HAP-1 (cell line): ENCODE measurements around the gene CRABP1.

Source experiments
- DNase-seq, 2 experiments: peaks; one replicate each; pipeline ENCODE4 v3.0.0-alpha.2; 2016 to 2020; ENCODE audit warnings: low spot score in 2 of 2
- H3K27me3 ChIP-seq: fragments of 250-450 bp; sonication (Bioruptor Pico); 2 replicates; pipeline ENCODE4 v1.5.1; 2020; ENCODE audit warnings: low read depth, mild to moderate bottlenecking, moderate library complexity
- H3K36me3 ChIP-seq: fragments of 250-450 bp; sonication (Bioruptor Pico); replicated peaks from 2 replicates; pipeline ENCODE4 v1.5.1; 2020; ENCODE audit warnings: mild to moderate bottlenecking
- H3K4me1 ChIP-seq: fragments of 250-450 bp; sonication (Bioruptor Pico); 2 replicates; pipeline ENCODE4 v1.5.1; 2020; ENCODE audit warnings: mild to moderate bottlenecking
- H3K4me3 ChIP-seq: fragments of 250-450 bp; sonication (Bioruptor Pico); 2 replicates; pipeline ENCODE4 v1.5.1; 2020; ENCODE audit warnings: mild to moderate bottlenecking, moderate library complexity
- H3K9me3 ChIP-seq: fragments of 250-450 bp; sonication (Bioruptor Pico); 2 replicates; pipeline ENCODE4 v1.5.1; 2020; ENCODE audit warnings: mild to moderate bottlenecking, moderate library complexity
- in situ Hi-C: fragments of 300-500 bp; cut with MboI; formaldehyde crosslinking; loops from 3 replicates; pipeline ENCODE4 v1.14.3; 2020; ENCODE audit warnings: low sequenced_read_pairs, inconsistent platforms, mixed read lengths

CRABP1 gene

DNA sequence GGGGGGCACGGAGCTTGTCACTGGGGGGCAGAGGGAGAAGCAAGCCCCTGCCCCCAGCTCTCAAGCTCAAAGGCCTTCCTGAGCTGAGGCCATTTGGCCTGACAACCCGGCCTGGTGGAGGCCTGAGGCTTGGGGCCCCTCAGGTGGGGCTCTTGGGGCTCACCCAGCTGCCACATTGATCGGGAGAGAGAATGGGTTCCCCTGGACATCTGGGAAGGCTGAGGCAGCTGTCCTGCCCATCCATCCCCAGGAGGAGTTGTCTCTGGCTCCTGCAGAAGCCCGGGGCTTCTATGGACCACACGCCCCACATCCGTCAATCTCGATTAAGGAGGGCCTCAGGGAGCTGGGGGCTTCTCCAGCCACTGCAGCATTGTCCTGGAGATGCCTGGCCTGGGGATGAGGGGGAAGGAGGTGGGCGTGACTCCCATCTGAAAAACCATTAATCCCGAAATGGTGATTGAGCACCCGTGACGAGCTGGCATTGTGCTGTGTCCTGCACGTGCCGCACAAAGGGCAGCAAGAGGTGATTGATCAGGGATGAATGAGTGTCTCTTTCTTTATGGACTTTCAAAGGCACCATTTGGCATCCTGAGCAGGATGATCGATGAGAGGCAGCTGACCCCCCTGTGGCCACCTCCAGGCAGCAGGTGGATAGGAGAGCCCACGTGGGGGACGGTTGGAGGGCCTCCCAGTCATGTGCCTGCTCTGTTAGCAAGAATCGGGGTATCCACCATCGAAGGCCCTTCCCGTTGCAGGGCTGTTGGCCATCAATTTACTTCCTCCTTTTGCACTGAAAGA, 17.2 kb upstream of the CRABP1 start:
- Histone ChIP-seq H3K27me3 (no peaks in the 10 kb centered on the region), H3K36me3 (no peaks in the 10 kb centered on the region), H3K4me1 (no peaks in the 10 kb centered on the region), H3K9me3 (no peaks in the 10 kb centered on the region), H3K4me3 (no peak overlapping the region)
- in situ Hi-C loops: no loop called here
- DNase-seq: no peak

DNA sequence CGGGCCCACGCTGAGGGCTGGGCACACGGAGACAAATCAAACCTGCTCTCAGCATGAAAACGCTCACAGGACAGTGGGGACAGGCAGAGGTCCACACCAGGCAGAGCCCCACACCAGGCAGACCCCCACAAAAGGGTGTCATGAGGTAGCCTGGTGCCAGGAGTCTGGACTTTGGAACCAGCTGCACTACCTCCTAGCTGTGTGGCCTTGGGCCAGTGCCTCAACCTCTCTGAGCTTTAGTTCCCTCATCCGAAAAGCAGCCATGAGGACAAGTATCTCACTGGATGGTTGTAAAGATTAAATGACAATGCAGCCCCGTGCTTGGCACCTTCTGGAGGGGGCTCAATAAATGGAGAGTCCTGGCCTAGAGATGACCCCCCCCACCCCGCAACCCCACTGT, 16.5 kb upstream of the CRABP1 start:
- Histone ChIP-seq H3K4me3 (no peak overlapping the region), H3K9me3 (no peaks in the 10 kb centered on the region), H3K36me3 (no peaks in the 10 kb centered on the region), H3K27me3 (no peaks in the 10 kb centered on the region), H3K4me1 (no peaks in the 10 kb centered on the region)
- no peak for DNase-seq
- in situ Hi-C loops: no loop called here

DNA sequence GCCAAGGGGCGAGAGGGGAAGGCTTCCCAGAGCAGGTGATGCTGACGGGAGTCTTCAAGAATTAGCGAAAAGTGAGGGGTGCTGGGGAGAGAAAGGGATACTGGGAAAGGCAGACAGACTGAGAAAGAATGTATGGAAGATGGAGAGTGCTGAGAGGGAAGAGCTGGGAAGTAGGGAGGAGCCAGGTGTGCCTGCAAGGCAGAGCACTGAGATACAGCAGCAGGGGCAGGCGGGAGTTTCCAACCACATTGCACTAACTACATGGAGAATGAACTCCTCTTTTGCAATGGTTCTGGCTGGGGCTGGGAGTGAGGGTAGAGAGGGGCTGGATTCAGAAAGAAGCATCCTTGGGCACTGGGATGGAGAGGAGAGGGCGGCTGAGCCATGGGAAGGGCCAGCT, 16.0 kb upstream of the CRABP1 start:
- H3K36me3 ChIP-seq: no peaks in the 10 kb centered on the region
- no peaks in the 10 kb centered on the region for H3K9me3 ChIP-seq
- no peak for DNase-seq
- H3K27me3 ChIP-seq: no peaks in the 10 kb centered on the region; the same call in 1 of the 2 replicates
- H3K4me1 ChIP-seq: no peaks in the 10 kb centered on the region
- no peak overlapping the region for H3K4me3 ChIP-seq
- in situ Hi-C loops: no loop called here

DNA sequence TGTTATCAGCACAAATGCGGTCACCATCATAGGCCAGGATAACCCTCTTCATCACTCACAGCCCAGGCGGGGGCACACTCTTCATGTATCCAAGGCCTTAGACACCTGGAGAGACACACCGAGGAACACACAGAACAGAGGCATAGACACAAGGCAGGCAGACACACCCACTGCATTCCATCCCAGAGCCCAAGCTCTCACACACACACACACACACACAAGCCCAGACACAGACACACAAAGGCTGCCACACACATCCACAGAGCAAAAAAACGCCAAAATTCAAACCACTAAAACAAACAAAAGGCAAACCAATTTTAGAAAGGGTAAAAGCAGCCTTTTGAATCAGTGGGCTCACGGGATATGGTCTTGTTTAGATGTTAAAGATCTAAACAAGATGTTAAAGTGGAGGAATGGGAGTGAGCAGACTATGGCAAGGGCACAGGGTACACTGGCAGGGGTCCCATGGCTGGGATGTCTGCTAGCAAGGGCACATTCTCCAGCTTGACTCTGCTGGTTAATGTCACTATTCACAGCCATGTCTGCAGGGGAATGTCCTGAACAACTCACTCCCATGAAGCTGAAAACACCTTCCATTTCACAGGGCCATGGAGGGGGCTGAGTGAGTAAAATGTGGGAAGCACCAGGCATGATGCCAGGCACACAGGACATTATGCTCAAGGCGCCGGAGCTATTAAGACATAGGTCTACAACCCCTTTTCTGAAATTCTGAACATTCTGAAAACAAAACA, 14.9 kb upstream of the CRABP1 start:
- H3K4me3 ChIP-seq: no peak overlapping the region
- in situ Hi-C loops: no loop called here
- H3K36me3 ChIP-seq: no peaks in the 10 kb centered on the region
- no peaks in the 10 kb centered on the region; the same call in 1 of the 2 replicates for H3K27me3 ChIP-seq
- H3K9me3 ChIP-seq: no peaks in the 10 kb centered on the region
- no peaks in the 10 kb centered on the region for H3K4me1 ChIP-seq
- no peak for DNase-seq

DNA sequence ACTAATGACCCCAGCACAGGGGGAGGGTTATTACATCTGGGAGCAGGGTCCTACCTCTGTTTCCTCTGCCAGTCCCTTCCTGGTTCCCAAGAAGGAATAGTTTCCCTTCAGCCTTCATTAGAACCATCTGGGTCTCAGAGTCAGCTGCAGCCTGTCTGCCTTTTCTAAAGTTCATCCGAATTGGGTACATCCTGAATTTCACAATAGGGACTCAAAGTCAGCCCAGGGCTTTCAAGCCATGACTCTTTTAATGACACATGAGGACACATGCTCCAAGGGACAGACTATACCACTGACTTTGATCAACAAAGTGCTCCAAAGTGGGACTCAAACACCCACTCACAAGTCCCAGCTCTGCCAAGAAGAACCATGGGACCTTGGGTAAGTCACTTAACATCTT, 12.7 kb upstream of the CRABP1 start:
- in situ Hi-C loops: no loop called here

DNA sequence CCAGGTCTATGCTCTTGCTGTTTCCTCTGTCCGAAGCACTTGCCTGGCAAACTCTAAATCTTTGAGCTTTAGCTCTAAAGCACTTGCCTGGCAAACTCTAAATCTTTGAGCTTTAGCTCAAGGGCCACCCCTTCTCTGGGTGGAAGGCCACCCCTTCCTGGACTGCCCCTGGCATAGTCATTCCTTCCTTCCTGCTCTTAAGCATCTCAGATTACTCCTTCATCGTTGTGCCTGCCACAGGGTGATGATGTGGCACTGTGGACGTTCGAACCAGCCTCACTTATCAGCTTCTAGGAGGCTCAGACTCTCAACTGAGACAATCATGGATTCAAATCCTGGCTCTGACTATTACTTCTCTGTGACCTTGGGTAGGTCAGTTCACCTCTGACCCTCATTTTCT, 10.5 kb upstream of the CRABP1 start:
- Histone ChIP-seq H3K4me3 (no peak overlapping the region), H3K4me1 (no peaks in the 10 kb centered on the region), H3K9me3 (no peaks in the 10 kb centered on the region), H3K36me3 (no peaks in the 10 kb centered on the region), H3K27me3 (peaks cover 11% of the 10 kb centered on the region)
- in situ Hi-C loops: no loop called here
- DNase-seq: no peak

More for the DNA sequence above, 12.7 kb upstream of the CRABP1 start:
- Histone ChIP-seq H3K4me1 (no peaks in the 10 kb centered on the region), H3K9me3 (no peaks in the 10 kb centered on the region), H3K36me3 (no peaks in the 10 kb centered on the region), H3K27me3 (no peaks in the 10 kb centered on the region; the same call in 1 of the 2 replicates), H3K4me3 (no peak overlapping the region)
- no peak for DNase-seq

DNA sequence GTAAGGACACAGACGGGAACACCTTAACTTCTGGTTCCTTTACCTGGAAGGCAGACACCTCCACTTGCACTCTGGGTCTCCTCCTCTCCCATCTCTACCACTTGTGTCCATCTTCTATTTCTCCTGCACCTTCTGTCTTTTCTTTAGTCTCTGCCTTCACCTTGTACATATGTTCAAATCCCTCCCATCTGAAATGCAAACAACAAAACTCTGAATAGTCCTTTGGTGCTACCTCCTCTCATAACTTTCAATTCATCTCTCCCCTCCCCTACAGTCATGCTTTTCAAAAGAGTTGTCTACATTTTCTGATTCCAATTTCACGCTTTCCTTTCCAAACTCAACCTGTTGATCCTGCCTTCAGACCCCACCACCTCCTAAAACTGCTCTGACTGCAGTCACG, 5.3 kb upstream of the CRABP1 start:
- peaks cover 60% of the 10 kb centered on the region for H3K27me3 ChIP-seq
- DNase-seq: no peak
- no peaks in the 10 kb centered on the region for H3K9me3 ChIP-seq
- H3K36me3 ChIP-seq: no peaks in the 10 kb centered on the region
- no peak overlapping the region for H3K4me3 ChIP-seq
- in situ Hi-C loops: no loop called here
- H3K4me1 ChIP-seq: no peaks in the 10 kb centered on the region

DNA sequence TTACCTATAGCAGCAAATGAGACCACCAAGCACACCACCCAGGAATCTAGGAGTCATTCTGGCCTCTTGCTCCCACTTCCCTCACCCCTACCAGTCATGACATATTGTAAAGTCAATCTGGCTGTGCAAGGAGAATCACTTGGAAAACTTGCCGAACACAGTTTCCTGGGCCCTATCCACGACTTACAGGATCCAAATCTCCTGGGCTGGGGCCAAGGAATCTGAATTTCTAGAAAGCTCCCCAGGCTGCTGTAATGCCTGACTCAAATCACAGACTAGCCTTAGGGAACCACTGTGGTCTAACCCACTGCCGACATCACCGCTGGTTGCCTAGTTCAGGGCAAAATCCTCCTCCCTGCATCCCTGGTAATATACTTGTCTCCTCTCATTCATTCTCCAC, 4.2 kb upstream of the CRABP1 start:
- in situ Hi-C loops: no loop called here
- Histone ChIP-seq H3K36me3 (no peaks in the 10 kb centered on the region), H3K9me3 (no peaks in the 10 kb centered on the region), H3K27me3 (peaks cover 71% of the 10 kb centered on the region), H3K4me1 (no peaks in the 10 kb centered on the region), H3K4me3 (no peak overlapping the region)
- DNase-seq: no peak

DNA sequence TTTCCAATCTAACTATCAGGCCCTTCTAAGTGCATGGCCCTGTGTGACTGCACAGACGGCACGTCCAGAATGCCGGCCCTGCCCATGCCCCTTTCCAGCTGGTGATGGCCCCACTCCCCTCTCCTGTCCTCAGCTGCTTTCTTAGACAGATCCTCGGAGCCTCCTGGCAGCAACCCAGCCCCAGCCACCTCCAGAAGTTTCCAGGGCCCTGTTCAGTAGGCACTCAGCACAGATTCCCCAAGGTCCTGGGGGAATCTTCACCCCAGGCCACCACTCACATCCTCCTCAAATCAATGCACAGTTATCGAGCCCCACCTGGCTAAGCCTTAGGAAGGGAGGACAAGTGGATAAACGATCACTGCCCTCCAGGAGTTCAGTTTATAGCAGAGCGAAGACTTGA, 1.4 kb upstream of the CRABP1 start:
- in situ Hi-C loops: no loop called here

DNA sequence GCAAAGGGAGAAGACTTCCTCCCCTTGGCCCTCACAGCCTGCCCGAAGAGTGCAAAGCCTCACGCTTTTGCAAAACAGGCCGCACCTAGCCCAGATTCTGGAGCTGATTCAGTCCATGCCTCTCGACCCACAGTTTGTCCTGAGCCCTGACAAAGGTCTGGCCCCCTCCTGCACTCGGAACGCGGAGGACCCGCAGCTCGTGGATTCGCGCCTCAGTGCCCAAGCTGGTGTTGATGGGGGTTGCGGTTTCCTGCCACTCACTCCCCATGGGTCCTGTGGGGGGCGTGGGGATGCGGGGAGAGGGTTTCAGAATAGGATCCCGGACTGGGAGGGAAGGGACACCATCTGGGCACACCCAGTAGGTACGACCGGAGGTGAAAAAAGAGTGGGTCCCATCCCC, 594 bp upstream of the CRABP1 start:
- Histone ChIP-seq H3K4me1 (no peaks in the 10 kb centered on the region), H3K27me3 (peaks cover 91% of the 10 kb centered on the region), H3K9me3 (no peaks in the 10 kb centered on the region), H3K4me3 (no peak overlapping the region), H3K36me3 (no peaks in the 10 kb centered on the region)
- in situ Hi-C loops: no loop called here
- no peak for DNase-seq

More for the DNA sequence above, 1.4 kb upstream of the CRABP1 start:
- Histone ChIP-seq H3K4me3 (no peak overlapping the region), H3K4me1 (no peaks in the 10 kb centered on the region), H3K9me3 (no peaks in the 10 kb centered on the region), H3K27me3 (peaks cover 93% of the 10 kb centered on the region), H3K36me3 (no peaks in the 10 kb centered on the region)
- DNase-seq: no peak

DNA sequence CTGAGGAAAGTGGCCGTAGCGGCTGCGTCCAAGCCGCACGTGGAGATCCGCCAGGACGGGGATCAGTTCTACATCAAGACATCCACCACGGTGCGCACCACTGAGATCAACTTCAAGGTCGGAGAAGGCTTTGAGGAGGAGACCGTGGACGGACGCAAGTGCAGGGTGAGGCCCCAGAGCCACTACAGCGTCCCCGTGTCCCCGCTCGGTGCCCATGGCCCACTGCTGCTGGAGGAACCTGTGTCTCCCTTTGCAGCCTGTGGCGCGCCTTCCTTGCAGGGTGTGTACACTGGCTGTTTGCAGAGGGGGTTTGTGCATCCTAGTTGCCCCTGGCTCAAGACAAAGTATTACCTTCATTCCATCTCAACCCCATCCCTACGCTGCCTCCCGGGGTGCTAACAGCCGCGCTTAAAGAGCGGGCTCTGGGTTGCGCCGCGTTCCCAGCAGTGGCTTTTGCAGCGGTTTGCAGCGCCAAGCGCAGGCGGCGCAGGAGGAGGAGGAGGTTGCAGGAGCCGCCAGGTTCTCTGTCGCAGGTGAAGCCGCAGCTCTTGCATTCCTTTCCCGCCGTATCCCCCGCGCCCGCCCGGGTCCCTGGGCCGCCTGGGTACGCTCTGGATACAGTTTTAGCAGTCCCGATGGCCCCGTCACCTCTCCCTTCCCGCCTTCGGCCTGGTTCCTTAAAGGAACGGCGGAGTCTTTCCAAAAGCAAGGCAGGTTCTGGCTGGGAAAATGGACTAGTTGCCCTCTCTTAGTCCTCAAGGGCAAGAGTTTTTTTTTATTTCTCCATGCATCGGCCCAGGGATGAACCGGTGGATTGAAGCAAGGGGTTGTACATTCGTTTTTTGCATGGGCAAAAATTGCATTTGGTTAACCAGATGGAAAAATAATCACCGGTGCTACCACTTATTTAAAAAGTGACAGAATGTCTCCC, 1.2 kb downstream of the CRABP1 start:
- in situ Hi-C loops: no loop called here
- no peaks in the 10 kb centered on the region for H3K9me3 ChIP-seq
- peaks cover 8% of the 10 kb centered on the region for H3K4me1 ChIP-seq
- no peak for DNase-seq
- peaks cover 86% of the 10 kb centered on the region for H3K27me3 ChIP-seq
- H3K4me3 ChIP-seq: no peak overlapping the region
- H3K36me3 ChIP-seq: no peaks in the 10 kb centered on the region

DNA sequence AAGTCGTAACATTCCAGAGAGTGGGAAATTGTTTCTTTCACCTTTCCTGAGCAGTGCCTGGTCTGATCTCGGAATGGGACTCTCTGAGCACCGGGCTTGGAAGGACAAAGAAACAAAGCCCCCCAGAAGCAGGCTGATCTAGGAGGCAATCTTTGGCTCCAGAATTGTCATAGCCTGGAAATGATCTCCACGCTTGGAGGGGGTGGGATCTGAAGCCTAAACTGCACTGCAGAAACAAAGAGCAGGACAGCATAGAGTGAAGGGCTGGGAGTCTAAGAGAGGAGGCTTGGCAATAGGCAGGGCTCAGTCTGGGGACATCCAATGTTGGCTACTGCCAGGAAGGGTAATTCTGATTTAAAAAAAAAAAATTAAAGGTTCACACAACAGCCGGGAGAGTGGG, 1.9 kb downstream of the CRABP1 start:
- Histone ChIP-seq H3K27me3 (peaks cover 83% of the 10 kb centered on the region), H3K4me1 (peaks cover 10% of the 10 kb centered on the region), H3K9me3 (no peaks in the 10 kb centered on the region), H3K36me3 (no peaks in the 10 kb centered on the region), H3K4me3 (no peak overlapping the region)
- no peak for DNase-seq
- in situ Hi-C loops: no loop called here

DNA sequence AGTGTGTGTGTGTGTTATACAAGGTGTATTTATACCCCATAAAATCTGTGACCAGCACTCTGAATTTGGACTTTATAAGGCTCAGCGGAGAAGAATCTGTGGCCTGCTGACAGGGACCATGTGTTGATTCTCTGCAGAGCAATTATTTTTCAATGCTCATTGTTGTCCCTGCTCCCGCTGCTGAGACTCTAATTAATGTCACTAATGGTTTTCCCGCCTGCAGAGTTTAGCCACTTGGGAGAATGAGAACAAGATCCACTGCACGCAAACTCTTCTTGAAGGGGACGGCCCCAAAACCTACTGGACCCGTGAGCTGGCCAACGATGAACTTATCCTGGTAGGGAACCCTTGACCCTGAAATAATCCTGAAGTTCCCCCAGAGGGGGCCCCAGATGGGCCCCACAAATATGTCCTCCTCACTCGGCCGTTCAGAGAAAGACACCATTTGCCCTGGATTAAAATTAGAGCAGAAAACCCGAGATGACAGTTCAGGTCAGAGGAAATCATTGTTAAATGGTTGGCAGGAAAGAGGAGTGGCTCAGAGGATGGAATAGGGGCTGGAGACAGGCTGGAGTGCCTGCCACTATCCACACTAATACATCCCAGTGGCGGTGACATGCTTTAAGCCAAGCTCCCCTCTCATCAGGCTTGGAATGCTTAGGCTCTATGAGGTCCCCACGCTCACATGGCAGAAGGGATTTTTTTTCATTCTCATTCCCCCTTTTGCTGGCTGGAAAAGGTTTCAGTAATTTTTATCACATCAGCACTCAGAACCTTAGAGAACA, 3.3 kb downstream of the CRABP1 start:
- DNase-seq: no peak
- no peaks in the 10 kb centered on the region for H3K36me3 ChIP-seq
- in situ Hi-C loops: no loop called here
- peaks cover 10% of the 10 kb centered on the region for H3K4me1 ChIP-seq
- H3K9me3 ChIP-seq: no peaks in the 10 kb centered on the region
- peaks cover 70% of the 10 kb centered on the region for H3K27me3 ChIP-seq
- no peak overlapping the region for H3K4me3 ChIP-seq
